GM04503 (cell line): ENCODE measurements around the gene BTAF1.
"Not testable (repeated sequence)": the region's sequence is repeated elsewhere in the genome, so short reads cannot be mapped to it uniquely, and the experiment has no call there.

Experiments used
- DNase-seq: peaks from one replicate; pipeline ENCODE4 v3.0.0-alpha.2; 2012; ENCODE audit warnings: low read depth

The BTAF1 gene

GRCh38 chr10:91923371-91924211, at the start of gene BTAF1:
Gene BTAF1 (plus strand): TSS chr10:91923770. CDS start chr10:91924077, 307 bp downstream.
- DNase-seq = peak; percentile 58

- no peak for DNase-seq
Measured at GRCh38 chr10:91875156-91875555, 48.4 kb upstream of the BTAF1 start.

- no peak for DNase-seq
Measured at GRCh38 chr10:91875779-91876178, 47.8 kb upstream of the BTAF1 start.

- no peak for DNase-seq
Measured at GRCh38 chr10:91879515-91880170, 43.9 kb upstream of the BTAF1 start.

- DNase-seq = no peak
Measured at GRCh38 chr10:91880310-91880709, 43.3 kb upstream of the BTAF1 start.

GRCh38 chr10:91883549-91884444, 39.8 kb upstream of the BTAF1 start:
- DNase-seq = no peak

- DNase-seq = no peak
Measured at GRCh38 chr10:91884536-91884935, 39.0 kb upstream of the BTAF1 start.

- no peak for DNase-seq
Measured at GRCh38 chr10:91885362-91886079, 38.0 kb upstream of the BTAF1 start.

GRCh38 chr10:91886954-91887271, 36.7 kb upstream of the BTAF1 start:
- DNase-seq = no peak

- DNase-seq = no peak
Measured at GRCh38 chr10:91887272-91888076, 36.1 kb upstream of the BTAF1 start.

GRCh38 chr10:91891125-91892001, 32.2 kb upstream of the BTAF1 start:
- no peak for DNase-seq

GRCh38 chr10:91893051-91893450, 30.5 kb upstream of the BTAF1 start:
- DNase-seq = no peak

- not testable (repeated sequence) for DNase-seq
Measured at GRCh38 chr10:91894261-91894685, 29.3 kb upstream of the BTAF1 start.

- no peak for DNase-seq
Measured at GRCh38 chr10:91896212-91896756, 27.3 kb upstream of the BTAF1 start.

- DNase-seq = no peak
Measured at GRCh38 chr10:91897421-91897820, 26.1 kb upstream of the BTAF1 start.

- peak; percentile 70 for DNase-seq
Measured at GRCh38 chr10:91901784-91902677, 21.5 kb upstream of the BTAF1 start.

GRCh38 chr10:91907033-91907594, 16.5 kb upstream of the BTAF1 start:
- no peak for DNase-seq

GRCh38 chr10:91907914-91908336, 15.6 kb upstream of the BTAF1 start:
- DNase-seq = no peak
